ENCODE data around the gene MPND. TPM values are rescaled to one million over a fixed set of nuclear protein-coding genes. Genes with fewer than 3 reads are reported as not detected.

Gene MPND
- total and polyA plus RNA-seq, 10 of the 15 experiments (the other 5 are each of a cell fraction or from before 2014, with no cell fraction given) = 0.79 to 18.3 (median 6.0) TPM

DNA sequence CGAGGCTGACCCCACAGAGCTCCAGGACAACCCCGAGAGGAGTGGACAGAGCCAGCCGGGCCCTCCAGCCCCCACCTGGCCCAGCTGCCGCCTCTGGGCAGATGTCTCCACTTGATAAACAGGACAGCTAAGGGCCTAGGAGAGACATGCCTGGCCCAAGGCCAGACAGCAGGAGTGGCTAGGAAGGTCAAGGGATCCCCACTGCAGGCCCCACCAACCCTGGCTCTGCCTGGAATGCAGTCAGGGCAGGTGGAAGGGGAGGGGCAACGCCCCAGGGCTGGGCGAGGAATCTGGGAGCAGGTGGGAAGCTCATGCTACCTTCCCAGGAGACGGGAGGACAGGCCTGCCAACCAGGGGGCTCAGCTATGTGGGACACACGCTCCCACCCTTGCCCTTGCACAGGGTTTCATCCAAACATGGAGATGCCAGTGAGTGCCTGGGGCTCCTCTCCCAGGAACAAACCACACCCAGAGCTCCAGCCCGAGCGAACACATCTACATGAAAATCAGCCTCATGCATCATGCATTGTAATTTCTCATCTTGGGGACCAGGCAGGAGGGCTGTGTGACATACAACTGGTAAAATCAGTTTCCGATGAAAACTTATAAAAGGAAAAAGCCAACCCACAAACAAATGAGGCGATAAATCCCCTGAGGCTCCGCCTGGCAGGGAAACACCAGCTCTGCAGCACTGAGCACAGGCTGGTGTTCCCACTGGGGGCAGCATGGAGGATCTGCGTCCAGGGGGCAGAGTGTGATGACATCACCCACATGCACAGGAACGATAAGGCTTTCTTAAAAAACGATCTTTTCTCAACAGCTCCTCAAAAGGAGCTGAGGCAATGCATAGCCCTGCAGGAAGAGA is 32.0 kb downstream of the MPND start (continued):
- TF ChIP-seq USF1 (IDR thresholded peaks at IDR 0.05; ENCODE audit: borderline replicate concordance, extremely low read length, insufficient read depth, low read depth, low read length) (no peak), POLR2AphosphoS2 (IDR thresholded peaks at IDR 0.05; ENCODE audit: low read depth, low read length) (no peak), RAD21 (IDR thresholded peaks at IDR 0.05; ENCODE audit: insufficient read depth, low read depth, low read length) (0 out of 2 replicates have a peak, but pooled peaks have one; percentile 27), RUNX3 (IDR thresholded peaks at IDR 0.05; ENCODE audit: low read length) (peak; percentile 73; the same call in 1 of the 2 replicates), CREB1 (IDR thresholded peaks at IDR 0.05; ENCODE audit: low read depth) (peak; percentile 57), MTA2 (IDR thresholded peaks at IDR 0.05; ENCODE audit: low read depth) (peak; percentile 24; the same call in 1 of the 2 replicates), ATF7 (IDR thresholded peaks at IDR 0.05; ENCODE audit: low read depth) (peak; percentile 98), CREM (IDR thresholded peaks at IDR 0.05; ENCODE audit: low read depth) (peak; percentile 66; the same call in 1 of the 2 replicates), ZNF592 (IDR thresholded peaks at IDR 0.05) (0 out of 2 replicates have a peak, but pooled peaks have one; percentile 9), SRF (IDR thresholded peaks at IDR 0.05; ENCODE audit: low read depth in 2 of 2, low read length in 2 of 2) (no peak), CHD1 (IDR thresholded peaks at IDR 0.05; ENCODE audit: low read depth, low read length) (no peak), CEBPB (IDR thresholded peaks at IDR 0.05; ENCODE audit: borderline replicate concordance in 1 of 2, low read depth in 2 of 2, low read length in 2 of 2) (0 out of 4 replicates have a peak, but pooled peaks of 1 of the 2 experiments have one; percentile 10), RCOR1 (conservative IDR thresholded peaks at IDR 0.05; ENCODE audit: low read depth, low read length) (no peak), ZNF622 (IDR thresholded peaks at IDR 0.05) (no peak), SUZ12 (IDR thresholded peaks at IDR 0.05; ENCODE audit: unreplicated experiment) (no peak), IKZF2 (IDR thresholded peaks at IDR 0.05) (peak; percentile 68 to 70), NR2C2 (IDR thresholded peaks at IDR 0.05; ENCODE audit: borderline replicate concordance, control insufficient read depth, insufficient read length, low read depth) (no peak), ESRRA (IDR thresholded peaks at IDR 0.05; ENCODE audit: low read length) (no peak), YBX1 (IDR thresholded peaks at IDR 0.05) (no peak), IKZF1 (conservative IDR thresholded peaks at IDR 0.05) (peak; percentile 78), ZNF217 (IDR thresholded peaks at IDR 0.05) (no peak), RELA (IDR thresholded peaks at IDR 0.05; ENCODE audit: borderline replicate concordance, partially characterized antibody) (no peak), MXI1 (IDR thresholded peaks at IDR 0.05; ENCODE audit: low read depth, low read length) (peak; percentile 35; the same call in 1 of the 2 replicates), ZNF207 (IDR thresholded peaks at IDR 0.05; ENCODE audit: borderline replicate concordance) (no peak), SMC3 (IDR thresholded peaks at IDR 0.05; ENCODE audit: borderline replicate concordance, low read length) (0 out of 2 replicates have a peak, but pooled peaks have one; percentile 2), SMARCA5 (IDR thresholded peaks at IDR 0.05) (peak; percentile 69; the same call in 1 of the 2 replicates), ETV6 (conservative IDR thresholded peaks at IDR 0.05 in 1 of 2, IDR thresholded peaks at IDR 0.05 in 1 of 2; ENCODE audit: borderline replicate concordance in 1 of 2, low read depth in 1 of 2) (no peak)

Measured in GM12878 (cell line).